ENCODE results near the gene FRYL. TPM values are rescaled to one million over a fixed set of nuclear protein-coding genes. Genes with fewer than 3 reads are reported as not detected.
"Not testable (repeated sequence)": the region's sequence is repeated elsewhere in the genome, so short reads cannot be mapped to it uniquely, and the experiment has no call there.

Gene FRYL
- total and polyA plus RNA-seq, 9 donors: 14.9 to 38.3 (median 20.3) TPM

DNA sequence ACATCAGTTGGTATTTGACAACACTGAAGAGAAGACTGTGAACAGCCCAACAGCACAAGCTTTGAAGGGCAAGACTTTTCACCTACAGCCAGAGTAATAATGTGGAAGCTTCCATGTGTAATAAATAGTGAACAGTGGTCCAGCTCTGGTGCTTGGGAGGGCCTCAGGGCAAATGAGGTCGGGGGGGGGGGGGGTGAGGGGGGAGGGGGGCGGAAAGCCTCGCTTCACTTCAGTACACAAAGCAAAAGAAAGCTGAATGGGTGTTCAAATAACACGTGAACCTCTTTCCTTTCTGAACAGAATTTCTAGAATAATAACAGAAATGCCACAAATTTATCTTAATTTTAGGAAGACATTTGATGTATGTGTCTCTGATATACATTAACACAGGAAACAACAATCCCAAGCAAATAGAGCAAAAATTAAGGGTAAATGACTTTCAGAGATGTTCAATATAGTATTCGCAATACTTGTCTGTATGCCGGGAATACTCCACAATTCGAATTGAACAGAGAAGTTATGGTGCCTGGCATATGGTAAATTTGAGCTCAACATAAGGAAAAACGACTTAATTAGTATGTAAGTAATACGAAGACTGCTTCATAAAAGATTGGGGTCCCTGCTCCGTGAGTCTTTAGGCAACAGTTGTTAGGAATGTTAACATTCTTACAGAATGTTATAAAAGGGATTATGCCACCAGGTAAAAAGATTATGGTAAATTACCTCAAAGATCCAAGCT is 92.6 kb downstream of the FRYL start:
- WGBS (ENCODE audit: insufficient coverage): 100% methylated on average over 1 of the region's 10 CpGs
- H3K4me1 ChIP-seq (ENCODE audit: control insufficient read depth, insufficient read depth, low read length): no peaks in the 10 kb centered on the region

GRCh38 chr4:48686369-48686768 is 93.7 kb downstream of the FRYL start:
- no peak overlapping the region for H3K4me3 ChIP-seq (ENCODE audit: low read length)
- no peak overlapping the region for H3K27ac ChIP-seq (ENCODE audit: low read length)
- WGBS (ENCODE audit: insufficient coverage): no CpG with 5 or more reads among the region's 3 CpGs
- H3K4me1 ChIP-seq (ENCODE audit: control insufficient read depth, insufficient read depth, low read length): no peaks in the 10 kb centered on the region
- H3K9me3 ChIP-seq (replicated peaks; ENCODE audit: control insufficient read depth, low read depth, low read length): no peaks in the 10 kb centered on the region
- no peaks in the 10 kb centered on the region for H3K36me3 ChIP-seq (ENCODE audit: control insufficient read depth, insufficient read depth, low read length)
- no peaks in the 10 kb centered on the region for H3K27me3 ChIP-seq (ENCODE audit: control insufficient read depth, insufficient read depth, low read length)
- no peak for DNase-seq

More for the DNA sequence above, 92.6 kb downstream of the FRYL start:
- Histone ChIP-seq H3K36me3 (ENCODE audit: control insufficient read depth, insufficient read depth, low read length) (no peaks in the 10 kb centered on the region), H3K9me3 (replicated peaks; ENCODE audit: control insufficient read depth, low read depth, low read length) (no peaks in the 10 kb centered on the region), H3K27me3 (ENCODE audit: control insufficient read depth, insufficient read depth, low read length) (no peaks in the 10 kb centered on the region), H3K27ac (ENCODE audit: low read length) (no peak overlapping the region), H3K4me3 (ENCODE audit: low read length) (no peak overlapping the region)
- DNase-seq: no peak

DNA sequence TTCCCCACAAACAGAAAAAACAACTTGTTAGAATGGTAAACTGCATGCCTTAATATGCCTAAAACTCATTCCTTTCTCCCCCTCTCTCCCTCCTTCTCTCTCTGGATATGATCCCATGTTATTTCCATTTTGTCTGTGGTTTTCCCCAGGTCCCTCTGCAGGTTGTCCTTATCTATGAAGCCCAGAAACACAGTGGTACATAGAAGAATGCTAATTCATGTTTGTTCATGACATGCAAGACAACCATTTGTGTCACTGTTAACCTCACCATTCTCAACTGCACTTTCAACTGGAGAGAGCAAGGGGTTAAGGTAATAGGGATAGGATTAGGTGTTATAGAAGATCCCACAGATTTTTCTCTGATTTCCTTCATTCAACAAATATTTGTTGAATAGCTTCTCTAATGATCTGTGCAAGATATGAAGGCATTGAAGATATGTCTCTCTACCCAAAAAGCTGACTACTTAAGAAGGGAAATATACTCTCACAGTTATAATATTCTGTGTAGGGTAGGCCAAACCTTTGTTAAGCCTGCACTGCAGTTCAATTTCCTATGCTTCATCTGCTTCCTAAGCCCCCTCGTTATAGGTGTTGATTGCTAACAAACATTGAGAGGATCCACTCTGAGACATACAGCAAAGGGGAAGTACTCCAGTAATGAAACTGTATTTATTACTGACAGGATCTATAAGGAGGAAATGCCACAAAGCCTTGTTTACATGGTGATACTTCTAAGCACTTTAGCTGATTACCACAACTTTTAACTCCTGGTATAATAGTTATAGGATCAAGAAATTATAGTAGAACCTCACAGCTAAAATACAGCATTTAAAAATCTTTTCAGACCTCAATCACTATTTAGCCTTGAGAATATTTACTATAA is 96.1 kb downstream of the FRYL start:
- Histone ChIP-seq H3K4me3 (ENCODE audit: low read length) (no peak overlapping the region), H3K4me1 (ENCODE audit: control insufficient read depth, insufficient read depth, low read length) (no peaks in the 10 kb centered on the region), H3K27me3 (ENCODE audit: control insufficient read depth, insufficient read depth, low read length) (no peaks in the 10 kb centered on the region), H3K36me3 (ENCODE audit: control insufficient read depth, insufficient read depth, low read length) (no peaks in the 10 kb centered on the region), H3K27ac (ENCODE audit: low read length) (no peak overlapping the region), H3K9me3 (replicated peaks; ENCODE audit: control insufficient read depth, low read depth, low read length) (no peaks in the 10 kb centered on the region)
- no CpG with 5 or more reads among the region's 1 CpG for WGBS (ENCODE audit: insufficient coverage)
- no peak for DNase-seq

GRCh38 chr4:48682870-48683269 is 97.2 kb downstream of the FRYL start:
- not testable (repeated sequence) for H3K4me3 ChIP-seq (ENCODE audit: low read length); H3K4me1 ChIP-seq (ENCODE audit: control insufficient read depth, insufficient read depth, low read length); H3K27ac ChIP-seq (ENCODE audit: low read length); H3K27me3 ChIP-seq (ENCODE audit: control insufficient read depth, insufficient read depth, low read length); DNase-seq; H3K9me3 ChIP-seq (replicated peaks; ENCODE audit: control insufficient read depth, low read depth, low read length); H3K36me3 ChIP-seq (ENCODE audit: control insufficient read depth, insufficient read depth, low read length)
- no CpG with 5 or more reads among the region's 3 CpGs for WGBS (ENCODE audit: insufficient coverage)

- Histone ChIP-seq H3K9me3 (replicated peaks; ENCODE audit: control insufficient read depth, low read depth, low read length) (no peaks in the 10 kb centered on the region), H3K4me1 (ENCODE audit: control insufficient read depth, insufficient read depth, low read length) (no peaks in the 10 kb centered on the region), H3K27me3 (ENCODE audit: control insufficient read depth, insufficient read depth, low read length) (no peaks in the 10 kb centered on the region), H3K36me3 (ENCODE audit: control insufficient read depth, insufficient read depth, low read length) (no peaks in the 10 kb centered on the region), H3K27ac (ENCODE audit: low read length) (no peak overlapping the region), H3K4me3 (ENCODE audit: low read length) (no peak overlapping the region)
- DNase-seq: no peak
Observed at GRCh38 chr4:48681856-48682255, 98.2 kb downstream of the FRYL start.

GRCh38 chr4:48680848-48681568 is 99.1 kb downstream of the FRYL start:
- Histone ChIP-seq H3K9me3 (replicated peaks; ENCODE audit: control insufficient read depth, low read depth, low read length) (no peaks in the 10 kb centered on the region), H3K4me3 (ENCODE audit: low read length) (no peak overlapping the region), H3K27ac (ENCODE audit: low read length) (no peak overlapping the region), H3K36me3 (ENCODE audit: control insufficient read depth, insufficient read depth, low read length) (no peaks in the 10 kb centered on the region), H3K4me1 (ENCODE audit: control insufficient read depth, insufficient read depth, low read length) (no peaks in the 10 kb centered on the region), H3K27me3 (ENCODE audit: control insufficient read depth, insufficient read depth, low read length) (no peaks in the 10 kb centered on the region)
- 82% methylated on average over 3 of the region's 12 CpGs for WGBS (ENCODE audit: insufficient coverage)
- no peak for DNase-seq

DNA sequence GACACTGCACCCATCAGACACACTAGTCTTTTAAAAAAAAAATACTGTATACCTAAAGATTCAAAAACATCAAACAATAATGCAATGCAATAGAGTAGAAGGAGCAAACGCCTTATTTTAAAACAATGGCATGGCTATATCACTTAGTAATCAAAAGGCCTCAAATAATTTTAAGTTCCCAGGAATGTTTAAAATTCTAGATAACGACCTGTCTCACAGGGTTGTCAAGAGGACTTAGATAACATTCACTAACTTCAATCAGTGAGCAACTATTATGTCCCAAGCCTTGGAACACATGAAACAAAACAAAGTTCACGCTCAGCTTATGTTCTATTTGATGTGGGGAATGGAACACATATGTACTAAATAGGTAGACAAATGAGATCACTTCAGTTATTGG is 106.5 kb downstream of the FRYL start:
- H3K4me3 ChIP-seq (ENCODE audit: low read length): no peak overlapping the region
- no peak for DNase-seq
- H3K27me3 ChIP-seq (ENCODE audit: control insufficient read depth, insufficient read depth, low read length): no peaks in the 10 kb centered on the region
- H3K9me3 ChIP-seq (replicated peaks; ENCODE audit: control insufficient read depth, low read depth, low read length): no peaks in the 10 kb centered on the region
- no CpG with 5 or more reads among the region's 3 CpGs for WGBS (ENCODE audit: insufficient coverage)
- no peak overlapping the region for H3K27ac ChIP-seq (ENCODE audit: low read length)
- no peaks in the 10 kb centered on the region for H3K4me1 ChIP-seq (ENCODE audit: control insufficient read depth, insufficient read depth, low read length)
- no peaks in the 10 kb centered on the region for H3K36me3 ChIP-seq (ENCODE audit: control insufficient read depth, insufficient read depth, low read length)

- Histone ChIP-seq H3K9me3 (replicated peaks; ENCODE audit: control insufficient read depth, low read depth, low read length) (no peaks in the 10 kb centered on the region), H3K4me3 (ENCODE audit: low read length) (no peak overlapping the region), H3K27me3 (ENCODE audit: control insufficient read depth, insufficient read depth, low read length) (no peaks in the 10 kb centered on the region), H3K36me3 (ENCODE audit: control insufficient read depth, insufficient read depth, low read length) (no peaks in the 10 kb centered on the region), H3K27ac (ENCODE audit: low read length) (no peak overlapping the region), H3K4me1 (ENCODE audit: control insufficient read depth, insufficient read depth, low read length) (no peaks in the 10 kb centered on the region)
- DNase-seq: no peak
- no CpG with 5 or more reads among the region's 1 CpG for WGBS (ENCODE audit: insufficient coverage)
Observed at GRCh38 chr4:48670587-48670986, 109.5 kb downstream of the FRYL start.

DNA sequence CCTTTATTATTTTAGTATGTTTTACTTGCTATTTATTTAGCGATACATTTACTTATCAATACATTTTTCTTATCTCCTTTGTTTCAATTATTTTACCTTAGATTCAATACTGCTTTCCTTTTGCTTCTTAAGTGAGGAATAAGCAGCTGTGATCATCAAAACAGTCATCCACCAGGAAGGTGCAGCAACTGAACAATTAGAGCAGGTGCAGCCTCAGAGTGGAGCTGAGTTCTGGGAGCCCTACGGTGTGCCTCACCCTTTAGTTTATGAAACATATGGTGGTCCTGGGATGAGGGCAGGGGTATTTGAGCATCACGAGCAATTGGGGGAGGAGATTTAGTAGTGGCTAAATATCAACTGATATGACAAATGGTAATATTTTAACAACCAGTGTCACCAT is 111.0 kb downstream of the FRYL start:
- H3K4me3 ChIP-seq (ENCODE audit: low read length): no peak overlapping the region
- H3K27ac ChIP-seq (ENCODE audit: low read length): no peak overlapping the region
- no peaks in the 10 kb centered on the region for H3K4me1 ChIP-seq (ENCODE audit: control insufficient read depth, insufficient read depth, low read length)
- H3K27me3 ChIP-seq (ENCODE audit: control insufficient read depth, insufficient read depth, low read length): no peaks in the 10 kb centered on the region
- DNase-seq: no peak
- 100% methylated on average over 1 of the region's 3 CpGs for WGBS (ENCODE audit: insufficient coverage)
- no peaks in the 10 kb centered on the region for H3K9me3 ChIP-seq (replicated peaks; ENCODE audit: control insufficient read depth, low read depth, low read length)
- H3K36me3 ChIP-seq (ENCODE audit: control insufficient read depth, insufficient read depth, low read length): no peaks in the 10 kb centered on the region
